HG03045 (cell line): ENCODE results near the gene CAMTA1.
"Not testable (repeated sequence)": the region's sequence is repeated elsewhere in the genome, so short reads cannot be mapped to it uniquely, and the experiment has no call there.

Experiments
- ATAC-seq: cut with Tn5 transposase; IDR thresholded peaks from one replicate; pipeline ENCODE4 v1.9.1; 2021; ENCODE audit warnings: mild to moderate bottlenecking, moderate library complexity; ENCODE audit not compliant: unreplicated experiment

The CAMTA1 gene

GRCh38 chr1:7760245-7760644 is 975.0 kb downstream of the CAMTA1 start:
- ATAC-seq: no peak

GRCh38 chr1:7761103-7761502 is 975.8 kb downstream of the CAMTA1 start:
- ATAC-seq: no peak

GRCh38 chr1:7767176-7767575 is 981.9 kb downstream of the CAMTA1 start:
- no peak for ATAC-seq

- ATAC-seq: no peak
Measured at GRCh38 chr1:7768583-7768982, 983.3 kb downstream of the CAMTA1 start.

- ATAC-seq: no peak
Measured at GRCh38 chr1:7769673-7770412, 984.6 kb downstream of the CAMTA1 start.

- ATAC-seq: peak; percentile 6
Measured at GRCh38 chr1:7770669-7770996, 985.4 kb downstream of the CAMTA1 start.

- ATAC-seq: peak; percentile 85
Measured at GRCh38 chr1:7770997-7771822, 986.0 kb downstream of the CAMTA1 start, which contains the start of gene VAMP3. Gene VAMP3, plus strand, starts transcription at chr1:7771296. Its CDS starts 88 bp downstream, at chr1:7771384.

GRCh38 chr1:7771823-7772299 is 986.6 kb downstream of the CAMTA1 start:
- ATAC-seq: no peak

GRCh38 chr1:7777591-7777990 is 992.3 kb downstream of the CAMTA1 start:
- ATAC-seq: no peak

- no peak for ATAC-seq
Measured at GRCh38 chr1:7778133-7778628, 992.9 kb downstream of the CAMTA1 start.

- no peak for ATAC-seq
Measured at GRCh38 chr1:7780976-7781375, 995.7 kb downstream of the CAMTA1 start.

GRCh38 chr1:7781501-7781900 is 996.2 kb downstream of the CAMTA1 start:
- ATAC-seq: no peak

- ATAC-seq: no peak
Measured at GRCh38 chr1:7781923-7782495, 996.8 kb downstream of the CAMTA1 start.

GRCh38 chr1:7783178-7783711 is 998.0 kb downstream of the CAMTA1 start:
- no peak for ATAC-seq

GRCh38 chr1:7783826-7784491 is 998.7 kb downstream of the CAMTA1 start, which contains the start of gene PER3:
Gene PER3, plus strand, starts transcription at chr1:7784291. Its CDS starts 587 bp downstream, at chr1:7784878.
- peak; percentile 93 for ATAC-seq

- ATAC-seq: no peak
Measured at GRCh38 chr1:7784492-7785071, 999.3 kb downstream of the CAMTA1 start.

- no peak for ATAC-seq
Measured at GRCh38 chr1:7785108-7785507, 999.9 kb downstream of the CAMTA1 start.

- ATAC-seq: no peak
Measured at GRCh38 chr1:7786795-7787194, 1001.5 kb downstream of the CAMTA1 start.

GRCh38 chr1:7789828-7790227 is 1004.6 kb downstream of the CAMTA1 start:
- no peak for ATAC-seq

- not testable (repeated sequence) for ATAC-seq
Measured at GRCh38 chr1:7791027-7791426, 1005.8 kb downstream of the CAMTA1 start.
